ENCODE measurements around the gene EXOG. TPM values are rescaled to one million over a fixed set of nuclear protein-coding genes. Genes with fewer than 3 reads are reported as not detected.

Gene EXOG
- total and polyA plus RNA-seq, 7 donors, result 2.4 to 26.9 (median 9.7) TPM

DNA sequence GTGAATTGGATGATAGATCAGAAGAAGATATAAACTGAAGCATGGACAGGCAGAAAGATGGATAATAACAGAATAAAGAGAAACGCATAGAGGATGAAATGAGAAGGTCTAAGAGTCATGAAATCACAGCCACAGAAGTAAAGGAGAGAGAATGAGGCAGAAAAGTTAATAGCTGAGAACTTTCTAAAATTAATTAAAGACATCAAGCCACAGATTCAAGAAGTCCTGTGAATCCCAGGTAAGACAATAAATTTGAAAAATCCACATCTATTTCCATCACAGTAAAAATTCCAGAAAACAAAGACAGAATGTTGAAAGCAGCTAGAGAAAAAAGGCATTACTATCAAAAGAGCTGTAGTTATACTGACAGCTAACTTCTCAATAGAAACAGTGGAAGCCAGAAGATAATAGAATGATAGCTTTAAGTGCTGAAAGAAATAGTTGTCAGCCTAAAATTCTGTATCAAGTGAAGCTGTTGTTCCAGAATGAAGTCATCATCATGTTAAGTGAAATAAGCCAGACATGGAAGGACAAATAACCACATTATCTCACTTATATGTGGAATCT, 30.5 kb upstream of the EXOG start:
- WGBS, 2 donors, result 97 to 99% methylated on average over 1 of the region's 1 CpG

DNA sequence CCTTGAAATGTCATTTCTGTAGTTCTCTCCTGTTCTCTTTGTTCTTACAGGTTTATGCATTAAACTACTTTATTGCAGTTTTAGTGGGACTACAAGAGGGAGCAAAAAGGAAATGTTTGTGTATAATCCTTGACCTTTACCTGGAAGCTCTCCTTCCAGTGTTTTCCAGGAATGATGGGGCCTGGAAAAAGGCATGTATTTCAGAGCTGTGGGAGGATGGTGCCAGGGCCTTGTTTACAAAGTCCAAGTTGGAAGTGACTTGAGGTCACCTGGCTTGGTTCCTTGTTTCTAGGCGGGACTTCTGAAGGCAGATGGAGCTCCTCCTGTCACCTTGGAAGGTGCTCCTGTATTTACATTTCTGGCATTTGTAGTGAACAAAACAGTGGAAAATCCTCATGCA, 27.4 kb upstream of the EXOG start:
- Histone ChIP-seq H3K27me3 (no peaks in the 10 kb centered on the region), H3K36me3 (no peaks in the 10 kb centered on the region), H3K4me3 (no peak overlapping the region), H3K9me3 (peaks cover 0 to 4% (median under 1%) of the 10 kb centered on the region in 4 donors), H3K27ac (no peak overlapping the region), H3K4me1 (peaks cover 0 to 18% (median 11%) of the 10 kb centered on the region in 4 donors)
- WGBS, 2 donors, result 20 to 78% methylated on average over 1 of the region's 1 CpG
- no peak for TF ChIP-seq POLR2AphosphoS5 (IDR thresholded peaks at IDR 0.05)
- no peak for TF ChIP-seq POLR2A (IDR thresholded peaks at IDR 0.05)
- TF ChIP-seq EP300 (IDR thresholded peaks at IDR 0.05), result no peak
- TF ChIP-seq CTCF (IDR thresholded peaks at IDR 0.05), result no peak
- intact Hi-C loops (cut with DNase I), result no loop called here
- DNase-seq, result no peak

More for the DNA sequence above, 30.5 kb upstream of the EXOG start:
- no peak for DNase-seq
- H3K4me3 ChIP-seq, result no peak overlapping the region
- peaks cover 0 to 14% (median 8%) of the 10 kb centered on the region in 4 donors for H3K4me1 ChIP-seq
- H3K9me3 ChIP-seq, result peaks cover 0 to 4% (median under 1%) of the 10 kb centered on the region in 4 donors
- TF ChIP-seq EP300 (IDR thresholded peaks at IDR 0.05) (no peak), CTCF (IDR thresholded peaks at IDR 0.05) (no peak), POLR2AphosphoS5 (IDR thresholded peaks at IDR 0.05) (no peak), POLR2A (IDR thresholded peaks at IDR 0.05) (no peak)
- H3K27ac ChIP-seq, result no peak overlapping the region
- no peaks in the 10 kb centered on the region for H3K27me3 ChIP-seq
- intact Hi-C loops (cut with DNase I), result no loop called here
- H3K36me3 ChIP-seq, result no peaks in the 10 kb centered on the region

- WGBS, 2 donors, result 85 to 97% methylated on average over 1 of the region's 1 CpG
Measured at GRCh38 chr3:38469852-38470251, 26.3 kb upstream of the EXOG start.

DNA sequence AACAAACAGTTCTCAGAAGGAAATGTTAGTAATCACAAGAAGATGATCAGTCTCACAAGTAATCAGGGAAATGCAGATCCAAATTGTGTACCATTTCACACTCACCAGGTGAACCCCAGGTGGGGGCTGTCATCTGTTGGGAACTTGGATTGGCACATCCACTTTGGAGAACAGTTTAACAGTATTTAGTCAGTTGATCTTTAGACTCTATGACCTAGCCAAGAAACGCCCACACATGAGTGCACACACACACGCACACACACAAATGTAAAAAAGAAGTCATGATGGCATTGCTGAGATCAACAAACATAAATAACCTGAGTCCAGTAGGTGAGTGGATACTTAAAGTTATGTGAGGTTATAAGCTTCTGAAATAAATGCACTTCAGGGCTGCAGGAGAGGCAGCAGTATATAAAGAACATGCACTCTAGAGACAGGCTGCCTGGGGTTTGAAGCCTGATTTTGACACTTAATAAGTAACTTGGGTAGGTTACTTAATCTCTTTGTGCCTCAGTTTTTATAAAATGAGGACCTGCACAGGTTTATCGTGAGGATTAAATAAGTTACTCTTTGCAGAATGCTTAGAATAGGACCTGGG, 24.8 kb upstream of the EXOG start:
- WGBS, 2 donors, result 30 to 76% methylated on average over 3 of the region's 3 CpGs
- Histone ChIP-seq H3K27ac (no peak overlapping the region), H3K4me3 (no peak overlapping the region), H3K9me3 (peaks cover 0 to 4% (median under 1%) of the 10 kb centered on the region in 4 donors), H3K4me1 (peaks cover 0 to 18% (median 11%) of the 10 kb centered on the region in 4 donors), H3K36me3 (no peaks in the 10 kb centered on the region), H3K27me3 (no peaks in the 10 kb centered on the region)
- intact Hi-C loops (cut with DNase I), result loop anchor here (10.0 kb wide), 1 partner anchor 357 kb away; no protein-coding TSS in a partner anchor
- DNase-seq, result no peak
- TF ChIP-seq EP300 (IDR thresholded peaks at IDR 0.05) (no peak), POLR2A (IDR thresholded peaks at IDR 0.05) (no peak), CTCF (IDR thresholded peaks at IDR 0.05) (no peak), POLR2AphosphoS5 (IDR thresholded peaks at IDR 0.05) (no peak)

More at GRCh38 chr3:38469852-38470251, 26.3 kb upstream of the EXOG start:
- intact Hi-C loops (cut with DNase I), result loop anchor here (10.0 kb wide), 1 partner anchor 355 kb away; no protein-coding TSS in a partner anchor
- H3K4me3 ChIP-seq, result no peak overlapping the region
- H3K4me1 ChIP-seq, result peaks cover 0 to 18% (median 11%) of the 10 kb centered on the region in 4 donors
- H3K36me3 ChIP-seq, result no peaks in the 10 kb centered on the region
- H3K27ac ChIP-seq, result no peak overlapping the region
- H3K9me3 ChIP-seq, result peaks cover 0 to 4% (median under 1%) of the 10 kb centered on the region in 4 donors
- no peaks in the 10 kb centered on the region for H3K27me3 ChIP-seq
- no peak for DNase-seq
- TF ChIP-seq EP300 (IDR thresholded peaks at IDR 0.05), result no peak

GRCh38 chr3:38472342-38472741, 23.8 kb upstream of the EXOG start:
- no peak for DNase-seq
- no peaks in the 10 kb centered on the region for H3K36me3 ChIP-seq
- TF ChIP-seq EP300 (IDR thresholded peaks at IDR 0.05) (no peak), POLR2AphosphoS5 (IDR thresholded peaks at IDR 0.05) (no peak), CTCF (IDR thresholded peaks at IDR 0.05) (no peak), POLR2A (IDR thresholded peaks at IDR 0.05) (no peak)
- peaks cover 0 to 4% (median under 1%) of the 10 kb centered on the region in 4 donors for H3K9me3 ChIP-seq
- H3K4me3 ChIP-seq, result no peak overlapping the region
- no peak overlapping the region for H3K27ac ChIP-seq
- 82 to 92% methylated on average over 1 of the region's 1 CpG for WGBS, 2 donors
- no peaks in the 10 kb centered on the region for H3K27me3 ChIP-seq
- peaks cover 0 to 18% (median 11%) of the 10 kb centered on the region in 4 donors for H3K4me1 ChIP-seq
- intact Hi-C loops (cut with DNase I), result loop anchor here (10.0 kb wide), 1 partner anchor 358 kb away; no protein-coding TSS in a partner anchor
